ENCODE results near the gene ENTPD2. TPM values are rescaled to one million over a fixed set of nuclear protein-coding genes. Genes with fewer than 3 reads are reported as not detected.
A peak's percentile ranks its signal among the peaks of the same experiment; 100 is the strongest.
"Not testable (repeated sequence)": the region's sequence is repeated elsewhere in the genome, so short reads cannot be mapped to it uniquely, and the experiment has no call there.

Gene ENTPD2
- total RNA-seq, 1 experiment from 2014 or later = not detected

- DNase-seq = no peak
- peaks cover 18% of the 10 kb centered on the region for H3K36me3 ChIP-seq
- no peak overlapping the region for H3K4me3 ChIP-seq
- H3K9me3 ChIP-seq = no peaks in the 10 kb centered on the region
- H3K27me3 ChIP-seq = no peaks in the 10 kb centered on the region
These were observed 10.8 kb downstream of the ENTPD2 start for GRCh38 chr9:137042751-137043727.

- H3K4me3 ChIP-seq = no peak overlapping the region
- H3K9me3 ChIP-seq = no peaks in the 10 kb centered on the region
- H3K36me3 ChIP-seq = peaks cover 18% of the 10 kb centered on the region
- no peak for DNase-seq
- H3K27me3 ChIP-seq = no peaks in the 10 kb centered on the region
These were observed 12.7 kb downstream of the ENTPD2 start for GRCh38 chr9:137041124-137041523.

GRCh38 chr9:137040568-137040967 is 13.3 kb downstream of the ENTPD2 start:
- Histone ChIP-seq H3K9me3 (no peaks in the 10 kb centered on the region), H3K27me3 (no peaks in the 10 kb centered on the region), H3K4me3 (no peak overlapping the region), H3K36me3 (peaks cover 18% of the 10 kb centered on the region)
- no peak for DNase-seq

DNA sequence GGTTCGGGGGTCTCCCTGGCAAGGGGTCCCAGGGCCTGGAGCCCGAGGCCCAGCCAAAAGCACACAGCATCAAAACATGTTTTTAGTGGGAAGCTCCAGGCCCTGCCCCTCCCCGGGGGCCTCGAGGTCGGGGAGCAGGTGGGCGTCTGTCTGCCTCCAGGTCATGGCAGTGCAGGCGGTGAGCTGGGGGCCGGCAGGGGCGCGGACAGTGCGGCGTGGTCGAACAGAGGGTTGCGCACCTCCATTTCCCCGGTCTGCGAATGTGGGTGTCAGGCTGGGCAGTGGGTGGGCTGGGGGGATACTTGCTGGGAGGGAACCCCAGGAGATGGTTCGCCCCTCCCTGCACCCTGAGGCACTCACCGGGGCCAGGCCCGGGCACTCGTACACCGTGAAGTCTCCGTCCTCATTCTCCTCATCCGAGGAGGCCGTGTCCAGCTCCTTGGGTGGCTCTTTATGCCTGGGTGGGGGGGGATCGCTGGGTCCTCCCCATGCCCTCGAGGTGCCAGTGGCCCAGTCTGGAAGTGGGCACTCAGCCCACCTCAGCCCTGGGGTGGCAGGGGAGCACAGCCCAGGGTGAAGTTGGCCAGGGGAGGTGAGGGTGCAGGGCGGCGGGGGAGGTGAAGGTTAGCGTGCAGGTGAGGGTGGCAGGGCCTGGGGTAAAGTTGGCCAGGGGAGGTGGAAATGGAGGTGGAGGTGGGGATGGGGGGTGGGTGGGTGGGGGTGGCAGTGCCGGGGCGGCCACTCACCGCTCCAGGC is 14.1 kb downstream of the ENTPD2 start:
- Histone ChIP-seq H3K36me3 (peaks cover 18% of the 10 kb centered on the region), H3K9me3 (no peaks in the 10 kb centered on the region), H3K4me3 (no peak overlapping the region), H3K27me3 (no peaks in the 10 kb centered on the region)
- DNase-seq = no peak

DNA sequence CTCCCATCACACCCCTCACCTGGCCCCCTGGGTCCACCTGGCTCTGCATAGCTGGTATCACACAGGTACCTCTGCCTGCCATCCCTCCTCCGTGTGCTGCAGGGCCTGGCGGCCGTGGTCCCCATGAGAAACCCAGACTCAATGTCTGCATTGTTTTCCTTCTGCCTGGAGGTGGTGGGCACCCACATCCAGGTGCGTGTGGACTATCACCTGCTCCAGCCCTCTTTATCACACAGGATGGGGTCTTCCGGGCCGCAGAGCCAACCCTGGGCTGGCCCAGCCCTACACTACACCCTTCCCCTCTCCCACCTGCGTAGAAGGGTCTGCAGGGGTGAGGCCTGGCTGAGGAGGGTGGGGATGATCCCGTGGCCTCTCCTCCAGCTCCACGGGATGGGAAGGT is 14.9 kb downstream of the ENTPD2 start:
- Histone ChIP-seq H3K36me3 (peaks cover 18% of the 10 kb centered on the region), H3K9me3 (no peaks in the 10 kb centered on the region), H3K4me3 (no peak overlapping the region), H3K27me3 (no peaks in the 10 kb centered on the region)
- no peak for DNase-seq

- no peak for DNase-seq
- Histone ChIP-seq H3K9me3 (no peaks in the 10 kb centered on the region), H3K27me3 (no peaks in the 10 kb centered on the region), H3K4me3 (no peak overlapping the region), H3K36me3 (peaks cover 15% of the 10 kb centered on the region)
These were observed 16.4 kb downstream of the ENTPD2 start for GRCh38 chr9:137037483-137037882.

DNA sequence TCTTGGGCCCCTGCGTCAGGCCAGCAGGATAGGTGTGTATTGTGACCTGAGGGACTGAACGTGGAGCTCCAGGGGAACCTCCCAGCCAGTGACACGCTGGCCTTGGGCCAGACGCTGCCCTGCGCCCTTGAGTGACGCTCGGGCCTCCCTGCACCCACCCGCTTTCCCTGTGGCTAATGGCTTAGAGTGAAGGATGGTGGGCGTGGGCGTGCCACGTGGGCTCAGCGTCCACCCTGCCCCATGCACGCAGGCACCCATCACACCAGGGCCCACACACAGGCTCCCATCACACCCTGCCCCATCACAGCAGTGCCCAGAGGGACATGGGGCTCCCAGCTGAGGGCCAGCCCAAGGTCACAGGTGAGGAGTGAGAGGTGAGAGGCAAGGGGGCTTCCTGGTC is 16.8 kb downstream of the ENTPD2 start:
- DNase-seq = no peak
- Histone ChIP-seq H3K27me3 (no peaks in the 10 kb centered on the region), H3K36me3 (peaks cover 15% of the 10 kb centered on the region), H3K9me3 (no peaks in the 10 kb centered on the region), H3K4me3 (no peak overlapping the region)

- Histone ChIP-seq H3K4me3 (no peak overlapping the region), H3K27me3 (no peaks in the 10 kb centered on the region), H3K36me3 (peaks cover 15% of the 10 kb centered on the region; the same call in 1 of the 2 replicates), H3K9me3 (no peaks in the 10 kb centered on the region)
- DNase-seq = no peak
These were observed 17.9 kb downstream of the ENTPD2 start for GRCh38 chr9:137035937-137036336.

DNA sequence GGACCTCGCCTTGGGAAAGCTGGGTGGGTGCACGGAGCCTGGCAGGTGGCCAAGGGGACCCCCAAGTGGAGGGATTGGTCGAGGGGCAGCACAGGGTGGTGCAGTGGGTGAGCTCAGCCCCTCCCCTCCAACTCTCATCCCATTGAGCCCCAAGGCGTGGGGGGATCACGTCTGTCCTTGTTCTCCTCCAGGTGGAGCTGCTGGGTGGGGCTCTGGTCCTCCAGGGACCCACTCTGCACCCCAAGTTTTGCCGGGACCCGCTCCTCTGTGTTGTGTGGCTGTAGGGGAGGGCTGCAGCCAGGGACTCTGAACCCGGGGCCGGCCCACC is 18.4 kb downstream of the ENTPD2 start:
- Histone ChIP-seq H3K9me3 (no peaks in the 10 kb centered on the region), H3K36me3 (peaks cover 10% of the 10 kb centered on the region; the same call in 1 of the 2 replicates), H3K27me3 (no peaks in the 10 kb centered on the region), H3K4me3 (no peak overlapping the region)
- DNase-seq = no peak

- Histone ChIP-seq H3K27me3 (no peaks in the 10 kb centered on the region), H3K4me3 (no peak overlapping the region), H3K9me3 (no peaks in the 10 kb centered on the region), H3K36me3 (peaks cover 10% of the 10 kb centered on the region; the same call in 1 of the 2 replicates)
- DNase-seq = peak; percentile 74
These were observed 19.0 kb downstream of the ENTPD2 start for GRCh38 chr9:137034709-137035506.

GRCh38 chr9:137034039-137034708 is 19.7 kb downstream of the ENTPD2 start:
- Histone ChIP-seq H3K9me3 (no peaks in the 10 kb centered on the region), H3K36me3 (peaks cover 6% of the 10 kb centered on the region; the same call in 1 of the 2 replicates), H3K4me3 (no peak overlapping the region), H3K27me3 (no peaks in the 10 kb centered on the region)
- DNase-seq = no peak

GRCh38 chr9:137033481-137033880 is 20.4 kb downstream of the ENTPD2 start:
- DNase-seq, H3K4me3 ChIP-seq, H3K27me3 ChIP-seq: not testable (repeated sequence)

DNA sequence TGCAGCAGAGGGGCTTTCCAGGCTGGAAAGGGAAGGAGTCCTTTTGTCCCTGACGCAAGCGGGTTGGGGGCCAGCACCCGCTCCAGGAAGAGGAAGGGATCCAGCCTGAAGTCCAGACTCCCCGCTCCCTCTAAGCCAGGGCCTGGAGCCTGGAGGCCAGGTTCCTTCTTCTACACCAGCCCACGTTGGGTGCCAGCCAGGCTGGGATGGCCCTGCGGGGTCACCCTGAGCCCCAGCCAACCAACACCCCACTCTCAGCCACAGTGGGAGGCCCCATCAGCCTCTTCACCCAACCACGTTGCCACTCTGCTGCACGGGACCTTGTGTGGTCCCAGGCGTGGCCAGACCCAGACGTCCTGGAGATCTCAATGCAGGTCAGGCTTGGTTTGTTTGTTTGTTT is 21.0 kb downstream of the ENTPD2 start:
- no peak for DNase-seq
- H3K4me3 ChIP-seq = no peak overlapping the region
- H3K9me3 ChIP-seq = no peaks in the 10 kb centered on the region
- no peaks in the 10 kb centered on the region for H3K36me3 ChIP-seq
- H3K27me3 ChIP-seq = no peaks in the 10 kb centered on the region

More at GRCh38 chr9:137033481-137033880, 20.4 kb downstream of the ENTPD2 start:
- not testable (repeated sequence) for H3K9me3 ChIP-seq, H3K36me3 ChIP-seq

DNA sequence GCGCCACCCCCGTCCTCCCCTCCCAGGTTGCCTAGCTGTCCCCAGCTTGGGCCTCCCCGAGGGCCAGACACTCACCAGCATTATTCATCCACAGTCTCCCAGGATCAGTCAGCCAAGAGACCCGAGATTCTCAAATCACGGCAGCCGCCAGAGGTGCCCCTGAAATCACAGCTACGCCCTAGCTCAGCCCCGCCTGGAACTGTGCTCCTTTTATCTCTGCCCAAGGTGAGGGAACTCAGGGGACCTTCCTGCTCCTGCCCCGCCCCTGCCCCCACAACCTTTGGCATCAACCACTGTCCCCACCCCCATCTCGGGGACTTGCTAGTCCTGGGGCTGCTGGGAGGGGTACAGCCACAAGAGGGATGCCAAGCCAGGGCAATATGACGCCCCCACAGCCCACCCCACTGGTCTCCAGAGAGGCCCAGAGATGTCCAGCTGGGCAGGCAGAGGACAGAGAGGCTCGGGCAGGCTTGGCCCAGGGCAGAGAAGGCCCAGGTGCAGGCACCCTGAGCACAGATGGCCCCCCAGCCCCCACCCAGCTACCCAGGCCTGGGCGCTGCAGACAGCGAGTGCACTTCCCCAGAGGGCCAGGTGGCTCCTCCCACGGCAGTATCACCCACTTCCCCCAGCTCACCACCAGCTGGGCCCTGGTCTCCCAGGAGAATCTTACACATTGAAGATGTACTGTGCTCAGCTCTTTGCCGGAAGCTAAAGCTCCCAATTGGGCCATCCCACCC is 21.8 kb downstream of the ENTPD2 start, which contains the start of gene FUT7:
Gene FUT7 (minus strand): TSS at position 185 of the 737 bp plus-strand sequence. CDS start 97 bp downstream, at position 88.
- Histone ChIP-seq H3K27me3 (no peaks in the 10 kb centered on the region), H3K36me3 (no peaks in the 10 kb centered on the region), H3K4me3 (no peak within 1 kb of the TSS), H3K9me3 (no peaks in the 10 kb centered on the region)
- DNase-seq = no peak

Measured in MG63 (cell line).